Peyer's patch (tissue), 4 donors: ENCODE data around the gene HK3.

Experiments used
- POLR2A ChIP-seq, 2 donors: fragments of 450-650 bp; IDR thresholded peaks; one replicate each; pipeline ENCODE4 v1.5.1; 2017; ENCODE audit warnings: antibody characterized with exemption in 2 of 2, mild to moderate bottlenecking in 2 of 2, moderate library complexity in 2 of 2
- TF ChIP-seq, protein P1 (sequence below), 6 experiments: fragments of 450-650 bp in 4 of 6; fragments of 200-600 bp in 2 of 6; sonication (generic) in 1 of 6; IDR thresholded peaks; one replicate each; pipeline ENCODE4 v1.5.1; 2017 to 2019; ENCODE audit warnings: antibody characterized with exemption in 6 of 6, mild to moderate bottlenecking in 3 of 6, moderate library complexity in 1 of 6

DNA sequence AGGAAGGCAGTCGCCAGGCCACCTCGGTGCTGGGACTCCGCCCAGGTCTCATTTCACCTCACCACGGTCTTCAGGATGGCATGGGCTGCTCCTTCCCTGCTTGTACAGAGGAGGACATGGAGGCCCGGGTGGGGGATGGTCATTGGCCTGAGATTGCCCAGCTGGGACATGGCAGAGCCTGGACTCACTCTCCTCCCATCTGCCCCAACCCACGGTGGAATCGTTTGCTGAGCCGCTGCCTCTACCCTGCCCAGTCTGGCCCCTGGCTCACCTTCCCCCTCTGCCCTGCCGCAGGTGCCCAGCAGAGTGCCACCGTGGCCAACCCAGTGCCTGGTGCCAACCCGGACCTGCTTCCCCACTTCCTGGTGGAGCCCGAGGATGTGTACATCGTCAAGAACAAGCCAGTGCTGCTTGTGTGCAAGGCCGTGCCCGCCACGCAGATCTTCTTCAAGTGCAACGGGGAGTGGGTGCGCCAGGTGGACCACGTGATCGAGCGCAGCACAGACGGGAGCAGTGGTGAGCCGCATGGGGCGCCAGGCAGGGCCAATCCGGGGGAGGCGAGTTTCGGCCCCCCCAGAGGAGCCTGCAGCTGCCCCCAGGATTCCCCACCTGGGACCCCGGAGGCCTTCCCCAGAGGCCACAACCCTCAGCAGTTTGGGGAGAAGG is 36.7 kb downstream of the HK3 start:
- TF ChIP-seq, protein P1, sequence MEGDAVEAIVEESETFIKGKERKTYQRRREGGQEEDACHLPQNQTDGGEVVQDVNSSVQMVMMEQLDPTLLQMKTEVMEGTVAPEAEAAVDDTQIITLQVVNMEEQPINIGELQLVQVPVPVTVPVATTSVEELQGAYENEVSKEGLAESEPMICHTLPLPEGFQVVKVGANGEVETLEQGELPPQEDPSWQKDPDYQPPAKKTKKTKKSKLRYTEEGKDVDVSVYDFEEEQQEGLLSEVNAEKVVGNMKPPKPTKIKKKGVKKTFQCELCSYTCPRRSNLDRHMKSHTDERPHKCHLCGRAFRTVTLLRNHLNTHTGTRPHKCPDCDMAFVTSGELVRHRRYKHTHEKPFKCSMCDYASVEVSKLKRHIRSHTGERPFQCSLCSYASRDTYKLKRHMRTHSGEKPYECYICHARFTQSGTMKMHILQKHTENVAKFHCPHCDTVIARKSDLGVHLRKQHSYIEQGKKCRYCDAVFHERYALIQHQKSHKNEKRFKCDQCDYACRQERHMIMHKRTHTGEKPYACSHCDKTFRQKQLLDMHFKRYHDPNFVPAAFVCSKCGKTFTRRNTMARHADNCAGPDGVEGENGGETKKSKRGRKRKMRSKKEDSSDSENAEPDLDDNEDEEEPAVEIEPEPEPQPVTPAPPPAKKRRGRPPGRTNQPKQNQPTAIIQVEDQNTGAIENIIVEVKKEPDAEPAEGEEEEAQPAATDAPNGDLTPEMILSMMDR (IDR thresholded peaks at IDR 0.05), result no peak
- no peak for TF ChIP-seq POLR2A (IDR thresholded peaks at IDR 0.05)
